HG03565 (cell line): ENCODE data around the gene ZNF530.

ENCODE experiments used
- ATAC-seq: cut with Tn5 transposase; IDR thresholded peaks from one replicate; pipeline ENCODE4 v1.9.1; 2021; ENCODE audit warnings: mild to moderate bottlenecking, moderate library complexity; ENCODE audit not compliant: unreplicated experiment

ZNF530 gene

GRCh38 chr19:57599761-57600383 is at the start of gene ZNF530:
TSS of gene ZNF530 (plus strand) at chr19:57599885. CDS start at chr19:57604346, 4,461 bp downstream.
- peak; percentile 92 for ATAC-seq

- no peak for ATAC-seq
Observed at GRCh38 chr19:57552432-57552831, 47.3 kb upstream of the ZNF530 start.

- ATAC-seq = no peak
Observed at GRCh38 chr19:57557659-57558058, 42.0 kb upstream of the ZNF530 start.

- ATAC-seq = no peak
Observed at GRCh38 chr19:57558525-57558924, 41.2 kb upstream of the ZNF530 start.

- ATAC-seq = no peak
Observed at GRCh38 chr19:57559008-57559403, 40.7 kb upstream of the ZNF530 start.

GRCh38 chr19:57559404-57560025 is 40.2 kb upstream of the ZNF530 start, which contains the start of gene ZNF550:
TSS of gene ZNF550 (minus strand) at chr19:57559863. CDS start at chr19:57559682, 181 bp downstream.
- ATAC-seq = peak; percentile 85

GRCh38 chr19:57560049-57560491 is 39.6 kb upstream of the ZNF530 start:
- ATAC-seq = no peak

- ATAC-seq = no peak
Observed at GRCh38 chr19:57563547-57563946, 36.1 kb upstream of the ZNF530 start.

- ATAC-seq = no peak
Observed at GRCh38 chr19:57566396-57567265, 33.1 kb upstream of the ZNF530 start.

- ATAC-seq = no peak
Observed at GRCh38 chr19:57570707-57571106, 29.0 kb upstream of the ZNF530 start.

- no peak for ATAC-seq
Observed at GRCh38 chr19:57572415-57572947, 27.2 kb upstream of the ZNF530 start.

GRCh38 chr19:57576661-57577060 is 23.0 kb upstream of the ZNF530 start:
- ATAC-seq = no peak

GRCh38 chr19:57578487-57579205 is 21.0 kb upstream of the ZNF530 start, which contains the start of gene ZNF416:
TSS of gene ZNF416 (minus strand) at chr19:57578911. CDS start at chr19:57578704, 207 bp downstream.
- ATAC-seq = peak; percentile 95

GRCh38 chr19:57583104-57583520 is 16.6 kb upstream of the ZNF530 start:
- no peak for ATAC-seq

GRCh38 chr19:57583521-57584416 is 15.9 kb upstream of the ZNF530 start, which contains the start of gene ZIK1:
TSS of gene ZIK1 (plus strand) at chr19:57584145. CDS start at chr19:57584357, 212 bp downstream.
- ATAC-seq = peak; percentile 75

GRCh38 chr19:57587529-57587928 is 12.2 kb upstream of the ZNF530 start:
- ATAC-seq = no peak

- ATAC-seq = peak; percentile 22
Observed at GRCh38 chr19:57599377-57599760, 316 bp upstream of the ZNF530 start.

- no peak for ATAC-seq
Observed at GRCh38 chr19:57606931-57607330, 7.2 kb downstream of the ZNF530 start.

GRCh38 chr19:57611113-57611512 is 11.4 kb downstream of the ZNF530 start:
- no peak for ATAC-seq
